SHP77 (cell line): Measurements from ENCODE around the gene KRTAP5-9.
"Not testable (repeated sequence)": the region's sequence is repeated elsewhere in the genome, so short reads cannot be mapped to it uniquely, and the experiment has no call there.

Experiments
- DNase-seq, 2 experiments: peaks; one replicate each; lab custom pipeline; 2025; lab: John Stamatoyannopoulos, UW

KRTAP5-9 gene

GRCh38 chr11:71563406-71563805 is 15.2 kb downstream of the KRTAP5-9 start:
- DNase-seq: peak; percentile 9 to 38

DNA sequence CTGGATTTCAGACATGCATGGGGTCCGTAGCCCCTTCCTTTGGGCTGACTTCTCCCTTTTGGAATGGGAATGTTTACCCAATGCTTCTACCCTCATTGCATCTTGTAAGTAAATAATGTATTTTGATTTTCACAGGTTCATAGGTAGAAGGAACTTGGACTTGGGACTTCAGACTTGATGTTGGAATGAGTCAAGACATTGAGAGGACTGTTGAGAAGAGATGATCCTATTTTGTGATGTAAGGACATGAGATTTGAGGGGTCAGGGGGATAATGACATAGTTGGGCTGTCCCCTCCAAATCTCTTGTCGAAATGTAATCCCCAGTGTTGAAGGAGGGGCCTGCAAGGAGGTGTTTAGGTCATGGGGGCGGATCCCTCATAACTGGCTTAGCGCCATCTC is 16.2 kb downstream of the KRTAP5-9 start:
- no peak for DNase-seq

DNA sequence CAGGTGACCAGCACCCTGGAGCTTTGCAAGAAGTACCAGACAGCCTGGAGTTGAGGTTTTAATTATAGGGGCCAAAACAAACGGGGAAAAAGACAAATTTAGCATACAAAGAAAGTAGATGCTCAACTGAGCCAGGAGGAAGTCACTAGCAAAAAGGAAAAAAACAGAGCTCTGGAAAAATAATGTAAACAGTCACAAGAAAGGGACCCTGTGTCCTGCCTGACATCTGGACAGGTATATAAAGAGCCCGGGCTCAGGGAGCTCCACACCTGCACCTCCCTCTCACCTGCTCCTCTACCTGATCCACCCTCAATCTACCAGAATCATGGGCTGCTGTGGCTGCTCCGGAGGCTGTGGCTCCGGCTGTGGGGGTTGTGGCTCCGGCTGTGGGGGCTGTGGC is 17.0 kb downstream of the KRTAP5-9 start, which contains the start of gene KRTAP5-10:
KRTAP5-10 (plus strand) TSS at position 301 of the 400 bp plus-strand sequence; CDS start at position 326, 25 bp downstream.
- DNase-seq: no peak

DNA sequence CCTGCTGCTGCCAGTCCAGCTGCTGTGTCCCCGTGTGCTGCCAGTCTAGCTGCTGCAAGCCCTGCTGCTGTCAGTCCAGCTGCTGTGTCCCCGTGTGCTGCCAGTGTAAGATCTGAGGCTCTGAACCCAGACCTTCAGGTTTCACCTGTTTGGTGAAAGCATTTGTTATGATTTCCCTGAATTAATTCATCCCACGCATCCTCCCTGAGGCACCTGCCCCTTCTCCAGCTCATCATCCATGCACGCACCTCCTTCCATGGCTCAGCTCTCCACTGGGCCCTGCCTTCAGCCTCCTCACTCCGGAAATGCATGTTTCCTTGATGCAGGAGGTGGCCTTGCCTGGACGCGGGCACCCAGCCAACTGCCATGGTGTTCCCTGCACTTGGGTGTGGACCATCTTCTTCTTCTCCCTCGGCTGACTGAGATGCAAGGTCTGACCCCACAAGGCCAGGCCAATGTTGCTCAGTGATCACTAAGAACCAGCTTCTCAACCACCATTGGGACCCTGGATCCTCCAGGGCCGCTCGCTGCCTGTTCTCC is 17.9 kb downstream of the KRTAP5-9 start:
- no peak for DNase-seq

- not testable (repeated sequence) for DNase-seq
Observed at GRCh38 chr11:71566626-71567599, 18.7 kb downstream of the KRTAP5-9 start.

- DNase-seq: not testable (repeated sequence)
Observed at GRCh38 chr11:71567633-71568032, 19.4 kb downstream of the KRTAP5-9 start.

GRCh38 chr11:71568704-71569349 is 20.6 kb downstream of the KRTAP5-9 start:
- DNase-seq: peak in 1 of 2 experiments; percentile 25

- not testable (repeated sequence) for DNase-seq
Observed at GRCh38 chr11:71571101-71571850, 23.1 kb downstream of the KRTAP5-9 start.

- DNase-seq: no peak
Observed at GRCh38 chr11:71572811-71573210, 24.6 kb downstream of the KRTAP5-9 start.

- DNase-seq: no peak
Observed at GRCh38 chr11:71574418-71574817, 26.2 kb downstream of the KRTAP5-9 start.

DNA sequence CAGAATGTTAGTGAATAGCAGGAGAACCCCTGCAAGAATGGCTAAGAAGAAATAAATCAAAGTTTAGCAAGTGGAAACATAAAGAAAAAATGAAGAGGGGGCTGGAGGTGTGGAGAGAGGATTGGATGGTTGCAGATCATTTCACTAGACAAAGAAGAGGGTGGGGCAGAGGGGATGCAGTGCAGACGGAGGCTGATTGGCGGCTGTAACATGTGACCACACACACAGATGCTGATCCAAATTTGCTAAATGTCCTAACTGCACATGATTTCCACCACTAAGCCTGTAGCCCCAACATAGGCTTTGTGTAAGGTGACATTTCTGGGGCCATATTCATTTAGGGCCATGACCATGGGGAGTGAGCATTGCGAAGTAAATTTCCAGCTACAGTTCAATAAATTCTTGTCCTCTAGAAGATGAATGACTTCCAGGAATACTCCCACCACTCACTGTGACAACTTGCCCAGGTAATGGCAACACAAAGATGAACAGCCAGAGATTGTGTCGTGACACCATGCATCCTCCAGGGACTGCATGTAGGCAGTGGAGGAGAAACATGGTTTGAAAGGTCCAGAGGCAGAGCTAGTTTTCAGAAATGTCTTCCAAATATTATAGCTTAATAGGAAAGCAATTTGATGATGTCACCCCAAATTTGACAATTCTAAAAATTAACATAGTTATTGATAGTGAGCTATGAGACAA is 27.7 kb downstream of the KRTAP5-9 start:
- DNase-seq: no peak

GRCh38 chr11:71576688-71577465 is 28.7 kb downstream of the KRTAP5-9 start:
- not testable (repeated sequence) for DNase-seq

DNA sequence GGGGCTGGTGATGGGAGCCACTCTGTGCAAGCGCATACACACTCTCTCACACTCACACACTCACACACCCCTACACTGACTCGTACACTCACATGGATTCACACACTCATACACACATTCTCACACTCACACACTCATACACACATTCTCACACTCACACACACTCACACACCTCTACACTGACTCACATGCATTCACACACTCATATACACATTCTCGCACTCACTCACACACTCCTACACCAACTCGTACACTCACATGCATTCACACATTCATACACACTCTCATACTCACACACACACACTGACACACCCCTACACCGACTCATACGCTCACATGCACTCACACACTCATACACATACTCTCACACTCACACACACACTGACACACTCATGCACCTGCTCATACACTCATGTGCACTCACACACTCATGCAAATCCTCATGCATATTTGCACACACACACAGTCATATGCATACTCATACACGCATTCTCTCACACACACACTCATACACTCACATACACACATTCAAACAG is 29.3 kb downstream of the KRTAP5-9 start:
- no peak for DNase-seq

GRCh38 chr11:71579513-71579912 is 31.3 kb downstream of the KRTAP5-9 start:
- DNase-seq: not testable (repeated sequence)

DNA sequence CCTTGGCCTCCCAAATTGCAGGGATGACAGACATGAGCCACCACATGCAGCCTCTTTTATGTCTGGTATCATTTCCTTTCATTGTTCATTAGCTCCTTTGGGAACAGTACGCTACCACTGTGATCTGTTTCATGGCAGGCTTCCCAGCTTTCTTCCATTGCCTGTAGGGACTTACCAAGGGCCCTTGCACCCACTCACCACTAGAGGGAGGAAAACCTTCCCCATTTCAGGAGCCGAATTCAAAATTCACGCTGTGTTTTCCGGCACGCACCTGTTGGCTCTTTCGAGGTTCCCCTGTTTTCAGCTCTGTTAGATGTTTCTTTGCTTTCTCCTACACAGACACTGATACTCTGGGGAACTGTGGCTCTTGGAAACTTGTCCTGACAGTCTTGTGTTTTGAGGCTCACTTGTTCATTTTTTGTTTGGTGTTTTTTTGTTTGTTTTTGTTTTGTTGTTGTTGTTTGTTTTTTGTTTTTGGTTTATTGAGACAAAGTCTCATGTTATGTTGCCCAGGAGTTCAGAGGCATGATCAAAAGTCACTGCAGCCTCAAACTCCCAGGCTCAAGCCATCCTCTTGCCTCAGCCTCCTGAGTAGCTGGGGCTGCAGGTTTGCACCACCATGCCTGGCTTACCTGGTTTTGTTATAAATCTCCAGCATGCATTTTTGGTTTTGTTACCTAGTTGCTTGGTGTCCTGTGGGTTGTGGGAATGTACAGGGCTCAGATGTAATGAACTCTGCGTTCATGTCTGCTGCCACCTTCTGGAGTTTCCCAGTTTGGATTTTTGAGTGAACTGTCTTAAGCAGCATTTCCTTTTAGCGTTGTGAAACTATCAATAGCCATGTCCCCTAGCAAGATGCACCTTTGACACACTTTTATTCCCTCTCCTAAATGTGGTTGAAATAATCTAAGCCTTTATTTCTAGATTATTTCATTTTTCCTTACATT is 32.1 kb downstream of the KRTAP5-9 start:
- DNase-seq: peak; percentile 74 to 83

- no peak for DNase-seq
Observed at GRCh38 chr11:71581826-71582225, 33.6 kb downstream of the KRTAP5-9 start.

- no peak for DNase-seq
Observed at GRCh38 chr11:71582309-71582895, 34.2 kb downstream of the KRTAP5-9 start, which contains the start of gene KRTAP5-11. TSS of gene KRTAP5-11 (minus strand) at chr11:71582875. CDS start at chr11:71582837, 38 bp downstream.

DNA sequence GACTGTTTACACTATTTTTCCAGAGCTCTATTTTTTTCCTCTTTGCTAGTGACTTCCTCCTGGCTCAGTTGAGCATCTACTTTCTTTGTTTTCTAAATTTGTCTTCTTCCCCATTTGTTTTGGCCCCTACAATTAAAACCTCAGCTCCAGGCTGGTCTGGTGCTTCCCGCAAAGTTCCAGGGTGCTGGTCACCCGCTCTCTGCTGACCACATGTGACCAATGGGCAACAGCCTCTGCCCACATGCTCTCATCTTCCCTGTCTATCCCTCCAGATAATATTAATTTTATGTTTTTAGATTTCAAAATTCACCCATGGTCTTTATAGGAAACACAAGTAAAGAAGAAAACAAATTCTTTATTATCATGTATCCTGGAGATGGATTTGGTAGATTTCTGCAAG is 34.7 kb downstream of the KRTAP5-9 start:
- DNase-seq: not testable (repeated sequence)
